ENCODE data around the gene SRSF4.
A peak's percentile ranks its signal among the peaks of the same experiment; 100 is the strongest.
"Not testable (repeated sequence)": the region's sequence is repeated elsewhere in the genome, so short reads cannot be mapped to it uniquely, and the experiment has no call there.

SRSF4 gene

DNA sequence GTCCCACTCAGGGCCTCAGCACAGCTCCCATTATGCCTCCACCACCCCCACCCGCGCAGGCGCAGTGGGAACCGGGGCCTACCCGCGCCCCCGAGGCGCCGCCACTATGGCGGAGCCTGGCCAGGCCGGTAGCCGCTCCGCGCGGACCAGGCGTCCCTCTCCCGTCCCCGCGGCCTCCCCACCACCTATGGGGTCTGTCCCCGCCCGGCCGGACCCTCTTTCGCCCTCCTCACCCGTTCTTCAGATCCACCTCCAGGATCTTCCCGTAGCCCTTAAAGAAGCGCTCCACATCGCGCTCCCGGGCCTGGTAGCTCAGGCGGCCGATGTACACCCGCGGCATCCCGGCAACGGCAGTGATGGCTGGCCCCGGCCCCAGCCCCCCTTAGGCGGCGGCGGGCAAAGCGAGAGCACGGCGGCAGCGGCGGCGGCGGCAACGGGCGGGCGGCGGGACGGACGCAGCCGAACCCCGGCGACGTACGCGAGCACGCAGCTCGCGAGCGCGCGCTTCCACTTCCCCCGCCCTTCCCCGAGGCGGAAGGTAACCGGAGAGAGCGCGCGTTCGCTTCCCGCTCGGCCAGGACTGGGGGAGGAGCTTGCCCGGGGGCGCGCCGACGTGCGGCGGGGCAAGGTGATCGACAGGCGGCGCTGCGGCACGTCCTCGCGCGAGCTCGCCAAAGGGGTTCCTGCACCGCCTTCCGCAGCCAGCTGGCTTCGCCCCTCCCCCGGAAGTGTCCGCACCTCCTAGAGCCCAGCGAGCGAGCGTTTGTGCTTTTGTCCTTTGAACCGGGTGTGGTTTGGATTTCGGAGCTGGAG is at the start of gene SRSF4:
Gene SRSF4 (minus strand): TSS at position 488 of the 813 bp plus-strand sequence. CDS start 148 bp downstream, at position 340.
- peak; percentile 96 to 97 for DNase-seq

DNA sequence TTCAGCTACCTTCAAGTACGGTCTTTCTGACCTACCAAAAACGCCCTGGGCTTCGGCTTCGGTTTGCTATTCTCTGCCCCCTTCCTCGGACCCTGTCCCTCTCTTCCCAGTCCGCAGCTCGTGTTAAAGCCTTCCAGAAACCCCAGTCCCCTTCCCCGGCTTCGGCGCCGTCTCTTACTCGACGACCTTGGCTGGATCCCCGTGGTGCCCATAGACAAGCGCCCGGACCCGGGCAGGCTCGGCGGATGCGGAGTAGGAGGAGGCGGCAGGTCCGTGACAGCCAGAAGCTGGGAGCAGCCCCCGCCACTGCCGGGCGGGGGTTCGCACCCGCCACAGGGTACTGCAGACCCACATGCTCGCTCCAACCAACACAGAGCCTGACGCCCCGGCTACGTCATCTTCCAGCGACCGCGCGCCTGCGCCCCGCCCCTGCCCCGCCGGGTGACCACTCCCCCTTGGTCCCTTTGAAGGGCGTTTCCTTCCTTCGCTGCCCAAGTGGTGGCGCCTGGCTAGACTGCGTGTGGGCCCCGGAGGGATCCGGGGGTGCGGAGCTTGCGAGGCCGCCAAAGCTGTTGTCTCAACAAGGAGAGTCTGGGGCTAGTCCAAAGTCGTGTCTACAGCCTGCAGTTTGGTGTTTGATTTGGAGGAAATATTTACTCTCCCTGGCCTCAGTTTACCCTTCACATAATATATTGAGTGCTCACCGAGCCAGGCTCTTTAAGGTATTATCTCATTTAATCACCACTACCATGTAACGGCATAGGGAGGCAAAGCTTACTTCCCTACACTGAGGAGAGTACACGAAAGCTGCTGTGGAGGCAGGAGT is 49.1 kb upstream of the SRSF4 start, which contains the start of gene MECR:
Gene MECR (minus strand): TSS at position 382 of the 826 bp plus-strand sequence. CDS start 28 bp downstream, at position 354.
- peak; percentile 91 to 98 for DNase-seq

DNA sequence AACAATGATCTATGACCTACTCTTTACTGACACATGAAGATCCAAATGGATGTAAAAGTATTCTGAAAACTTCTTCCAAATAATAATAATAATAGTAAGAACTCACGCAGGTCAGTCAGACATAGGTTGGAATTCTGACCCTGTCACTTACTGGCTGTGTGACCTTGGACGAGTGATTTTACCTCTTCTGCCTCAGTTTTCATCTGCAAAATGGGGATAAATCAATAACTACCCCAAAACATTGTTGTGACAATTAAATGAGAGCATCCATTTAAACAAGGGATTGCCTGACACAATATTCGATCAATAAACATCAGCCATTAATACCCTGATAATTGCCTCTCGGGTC is 48.5 kb upstream of the SRSF4 start:
- no peak for DNase-seq

DNA sequence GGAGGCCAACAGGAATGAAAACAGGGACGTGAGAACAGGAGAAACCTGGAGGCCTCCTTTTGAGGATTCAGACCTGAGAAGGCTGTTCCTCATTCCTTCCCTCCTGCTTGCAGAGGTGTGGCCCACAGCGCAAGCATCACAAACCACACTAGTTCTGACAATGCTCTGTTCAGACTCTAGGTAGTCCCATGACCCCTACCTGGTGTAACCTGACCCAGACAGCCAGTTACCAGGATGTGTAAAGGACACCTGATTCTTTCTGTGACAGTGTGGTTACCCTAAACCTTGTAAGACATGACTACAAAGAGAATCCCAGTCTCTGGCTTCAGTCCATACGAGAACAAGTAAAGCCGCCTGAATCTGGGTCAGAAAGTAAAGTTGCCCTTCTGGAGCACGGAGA is 45.8 kb upstream of the SRSF4 start:
- no peak for DNase-seq

DNA sequence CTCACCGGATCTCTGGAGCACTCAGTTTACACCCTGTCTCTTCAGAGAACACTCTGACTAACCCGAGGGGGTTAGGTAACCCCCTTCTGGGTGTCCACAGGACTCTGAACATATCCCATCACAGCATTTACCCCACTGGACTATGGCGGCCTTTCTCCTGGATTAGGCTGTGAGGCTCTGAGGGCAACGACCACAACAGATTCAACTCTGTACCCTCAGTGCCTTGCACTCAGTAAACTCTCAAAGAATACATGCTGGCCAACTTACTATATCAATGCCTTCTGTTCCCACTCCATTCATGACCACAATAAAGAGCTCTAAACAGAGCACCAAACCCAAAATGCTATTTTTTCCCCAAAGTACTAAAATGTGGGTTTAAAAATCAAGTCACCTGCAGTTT is 43.7 kb upstream of the SRSF4 start:
- DNase-seq = no peak

DNA sequence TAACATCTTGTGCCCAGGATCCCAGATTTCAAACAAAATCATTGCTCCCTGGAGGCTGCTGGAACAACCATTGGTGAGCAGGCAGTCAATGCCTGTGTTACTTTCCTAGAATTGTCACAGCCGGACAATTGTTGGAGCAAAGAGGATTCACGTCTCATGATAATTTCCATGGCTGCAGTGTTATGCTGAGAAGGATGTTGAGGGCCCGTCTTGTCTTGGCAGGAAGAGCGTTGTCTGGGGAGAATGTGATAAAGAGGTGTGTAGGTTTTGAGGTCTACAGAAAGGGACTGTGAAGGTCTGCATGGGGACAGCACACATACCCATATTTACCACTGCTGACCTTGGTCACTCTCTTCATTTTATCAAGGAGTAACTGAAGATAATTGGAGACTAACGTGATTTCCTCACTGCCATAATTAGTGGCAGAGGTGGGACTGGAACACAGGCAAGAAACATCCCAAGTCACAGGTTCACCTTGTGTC is 42.7 kb upstream of the SRSF4 start:
- no peak for DNase-seq

- no peak for DNase-seq
Observed at GRCh38 chr1:29223521-29223920, 41.8 kb upstream of the SRSF4 start.

- DNase-seq = no peak
Observed at GRCh38 chr1:29222686-29223085, 41.0 kb upstream of the SRSF4 start.

- not testable (repeated sequence) for DNase-seq
Observed at GRCh38 chr1:29222260-29222659, 40.6 kb upstream of the SRSF4 start.

DNA sequence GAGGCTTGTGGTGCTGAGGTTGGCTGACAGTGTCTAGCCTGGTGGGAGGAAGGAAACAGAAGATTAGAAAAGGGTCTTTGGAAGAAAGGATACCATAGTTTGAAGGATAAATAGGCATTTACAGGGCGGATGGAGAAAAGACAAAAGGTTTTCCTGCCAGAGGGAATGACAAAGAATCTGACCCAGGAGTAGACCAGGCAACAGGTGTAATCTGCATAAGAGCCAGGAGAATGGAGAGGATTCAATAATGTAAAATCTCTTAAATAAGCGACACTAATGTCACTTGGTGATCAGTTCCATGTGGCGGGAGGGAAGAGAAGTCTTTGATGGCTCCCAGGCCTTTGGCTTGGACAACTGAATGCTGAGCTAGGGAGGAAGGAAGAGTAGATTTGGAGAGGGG is 39.6 kb upstream of the SRSF4 start:
- DNase-seq = no peak

DNA sequence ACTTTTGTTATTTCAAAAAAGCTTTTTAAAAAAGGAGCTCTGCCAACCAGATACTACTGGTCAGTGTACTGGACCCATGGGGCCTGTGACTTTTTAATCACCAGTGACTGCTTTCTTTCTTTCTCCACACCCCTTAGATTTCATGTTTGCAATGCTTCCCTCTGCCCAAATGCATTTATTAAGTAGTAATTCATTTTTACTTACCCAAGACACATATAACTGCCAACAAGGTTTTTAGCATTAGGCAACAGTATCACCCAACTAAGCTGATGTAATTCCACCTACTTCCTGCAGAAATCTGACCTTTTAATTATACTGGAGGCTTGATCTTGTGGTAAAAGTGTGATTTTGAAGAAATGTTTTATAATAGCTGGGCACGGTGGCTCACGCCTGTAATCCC is 36.5 kb upstream of the SRSF4 start:
- peak in 1 of 2 donors; percentile 35 for DNase-seq

- no peak for DNase-seq
Observed at GRCh38 chr1:29217633-29218032, 35.9 kb upstream of the SRSF4 start.

DNA sequence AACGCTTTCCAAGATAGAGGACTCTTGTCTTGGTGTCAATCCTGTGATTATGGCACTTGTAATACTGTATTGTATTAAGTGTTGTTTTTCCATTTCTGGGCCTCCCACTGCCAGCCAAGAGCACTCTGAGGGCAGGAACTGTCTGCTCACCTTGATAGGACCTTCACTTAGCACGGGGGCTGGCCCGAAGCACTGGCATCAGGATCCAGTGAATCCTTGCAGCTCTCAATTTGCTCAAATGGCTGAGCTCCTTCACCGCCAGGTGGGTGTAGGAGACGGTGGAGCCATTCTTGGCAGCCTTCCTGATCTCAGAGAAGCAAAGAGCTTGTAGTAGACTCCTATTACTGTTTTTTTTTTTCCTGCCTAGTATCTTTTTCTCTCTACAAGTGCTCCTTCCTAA is 31.4 kb upstream of the SRSF4 start:
- no peak for DNase-seq

- DNase-seq = no peak
Observed at GRCh38 chr1:29211086-29212030, 29.7 kb upstream of the SRSF4 start.

DNA sequence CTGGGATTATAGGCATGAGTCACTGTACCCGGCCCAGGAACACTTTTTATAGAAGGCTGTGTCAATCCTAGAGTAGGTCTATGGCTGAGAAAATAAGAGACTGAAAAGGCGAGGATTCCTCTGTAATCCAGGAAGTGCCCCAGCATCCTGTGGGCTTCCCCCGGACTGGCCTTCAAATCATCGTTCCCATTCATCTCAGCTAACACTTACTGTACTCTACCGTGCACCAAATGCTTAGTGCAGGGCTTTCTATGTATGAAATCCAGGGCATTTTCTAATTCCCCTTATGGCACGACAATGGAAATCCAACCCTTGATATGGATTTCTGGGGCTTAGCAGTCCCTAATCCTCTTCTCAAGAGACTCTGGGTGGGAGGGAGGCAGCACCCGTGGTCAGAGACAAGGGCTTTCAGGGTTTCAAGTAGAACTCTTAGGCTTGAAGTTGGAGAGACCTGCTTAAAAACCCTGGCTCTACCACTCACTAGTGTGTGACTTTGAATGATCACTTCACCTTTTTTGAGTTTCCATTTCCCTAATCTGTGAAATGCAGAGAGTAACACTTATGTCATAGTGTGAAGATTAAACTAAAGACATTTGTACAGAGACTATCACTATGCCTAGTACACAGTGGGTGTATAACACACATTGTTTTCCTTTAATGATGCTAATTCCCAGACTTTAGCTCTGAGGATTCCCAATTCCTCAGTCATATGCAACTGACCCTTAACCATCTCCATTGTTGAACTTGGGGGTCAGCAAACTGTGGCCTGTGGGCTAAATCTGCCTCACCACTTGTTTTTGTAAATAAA is 28.8 kb upstream of the SRSF4 start:
- DNase-seq = peak in 1 of 2 donors; percentile 29

DNA sequence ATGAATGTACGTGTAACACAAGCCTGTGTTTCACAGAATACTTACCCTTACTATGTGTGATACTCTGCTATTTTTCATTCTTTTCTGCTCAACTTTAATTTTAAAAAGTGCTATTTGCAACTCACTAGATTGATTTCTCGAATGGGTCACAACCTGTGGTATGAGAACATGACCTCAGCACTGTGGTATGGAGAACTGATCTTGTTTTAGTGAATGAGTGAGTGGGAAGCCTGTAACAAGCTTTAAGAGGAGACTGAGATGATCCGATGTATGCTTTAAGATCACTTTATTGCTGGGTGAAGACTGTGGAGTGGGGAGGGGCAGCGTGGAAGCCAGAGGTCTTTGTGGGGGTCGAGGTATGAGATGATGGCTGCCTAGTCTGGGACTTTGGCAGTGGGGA is 27.5 kb upstream of the SRSF4 start:
- DNase-seq = no peak

- DNase-seq = no peak
Observed at GRCh38 chr1:29208442-29208841, 26.7 kb upstream of the SRSF4 start.

DNA sequence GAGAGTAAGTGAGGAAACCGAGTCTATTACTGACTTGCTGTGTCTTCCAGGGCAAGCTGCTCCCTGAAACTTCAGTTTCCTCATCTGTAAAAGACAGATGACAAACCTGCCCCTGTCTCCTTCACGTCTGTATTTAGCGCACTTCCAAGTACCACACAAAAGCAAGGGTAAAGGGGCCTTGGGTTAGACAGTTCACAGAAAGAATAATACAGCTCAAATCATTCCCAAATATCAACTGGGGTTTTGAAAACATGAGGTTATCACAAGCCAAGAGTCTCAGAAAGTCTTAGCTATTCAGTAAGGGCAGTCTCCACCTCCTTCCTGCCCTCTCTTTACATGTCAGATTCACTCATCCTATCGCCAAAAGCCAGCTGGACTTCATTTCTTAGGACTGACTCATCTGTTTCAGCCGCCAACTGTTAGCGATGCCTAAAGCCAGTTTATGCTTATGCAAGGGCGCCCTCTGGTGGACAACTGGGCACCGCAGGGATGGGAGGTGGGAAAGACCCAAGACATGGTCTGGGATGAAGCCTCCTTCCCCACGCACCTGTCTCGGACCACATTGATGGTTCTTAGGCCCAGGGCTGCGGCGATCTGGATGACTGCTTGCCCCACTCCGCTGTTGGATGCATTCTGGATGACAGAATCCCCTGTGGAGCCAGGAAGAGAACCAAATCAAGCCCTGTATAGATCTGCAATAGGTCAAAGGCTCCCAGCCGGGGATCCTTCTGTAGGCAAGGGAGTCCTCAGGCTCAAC is 21.1 kb upstream of the SRSF4 start:
- peak; percentile 79 to 100 for DNase-seq

DNA sequence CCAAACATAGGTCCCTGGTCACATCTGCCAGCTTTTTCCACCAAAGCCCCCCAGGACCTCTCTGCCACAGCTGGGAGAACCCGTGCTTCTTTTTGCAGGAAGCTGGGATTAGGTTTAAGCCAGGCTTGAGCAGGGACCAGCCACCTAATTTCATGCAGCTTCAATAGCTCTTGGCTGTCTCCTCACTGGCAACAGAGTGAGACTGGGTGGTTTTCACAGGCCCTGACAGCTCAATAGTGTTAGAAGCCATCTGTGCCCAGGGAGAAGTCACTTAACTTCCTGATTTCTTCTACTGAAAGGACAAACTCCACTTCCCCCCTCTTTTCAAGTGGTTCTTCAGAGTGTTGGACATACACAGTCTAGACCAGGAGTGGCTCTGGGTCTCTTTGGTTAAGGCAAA is 20.4 kb upstream of the SRSF4 start:
- peak; percentile 52 to 62 for DNase-seq

- no peak for DNase-seq
Observed at GRCh38 chr1:29201595-29202051, 19.9 kb upstream of the SRSF4 start.
